GF-D8 (cell line): ENCODE results near the gene CEND1.

Source experiments
- DNase-seq: peaks from one replicate; lab custom pipeline; 2025; lab: John Stamatoyannopoulos, UW

CEND1 gene

DNA sequence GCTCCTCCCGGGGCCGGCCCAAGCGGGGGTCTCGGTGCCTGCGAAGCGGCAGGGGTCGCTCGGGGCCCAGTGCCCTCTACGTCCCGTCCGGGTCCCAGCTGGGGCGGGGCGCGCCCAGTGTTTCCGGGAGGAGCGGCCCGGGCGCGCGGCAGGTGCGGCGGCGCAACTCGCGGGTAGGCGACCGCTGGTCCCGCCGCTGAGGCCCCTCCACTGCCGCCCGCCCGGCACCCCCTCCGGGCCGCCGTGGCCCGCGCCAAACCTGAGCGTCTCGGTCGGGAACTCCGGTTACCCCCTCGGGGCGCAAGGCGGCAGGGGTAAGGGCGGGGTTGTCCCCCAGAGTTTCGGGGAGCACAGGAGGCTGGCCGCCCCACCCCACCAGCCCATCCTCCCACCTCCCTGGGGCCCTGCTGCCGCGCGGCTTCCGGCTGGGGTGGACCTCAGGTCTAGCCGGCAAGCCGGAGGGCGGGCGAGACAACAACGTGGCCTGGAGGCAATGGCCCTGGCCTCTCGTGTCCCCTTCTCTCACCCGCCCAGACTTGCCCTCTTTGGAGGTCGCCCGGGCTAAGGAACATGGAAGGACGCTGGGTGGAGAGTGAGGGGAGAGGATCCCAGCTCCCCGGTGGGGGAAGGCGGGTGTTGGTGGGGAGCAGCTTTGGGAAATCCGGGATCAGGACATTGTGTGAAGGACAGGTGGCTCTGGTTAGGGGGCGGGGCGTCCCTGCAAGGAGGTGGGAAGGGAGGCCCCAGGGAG is 37.4 kb upstream of the CEND1 start:
- peak; percentile 32 for DNase-seq

GRCh38 chr11:826836-827145 is 36.9 kb upstream of the CEND1 start:
- DNase-seq, result no peak

DNA sequence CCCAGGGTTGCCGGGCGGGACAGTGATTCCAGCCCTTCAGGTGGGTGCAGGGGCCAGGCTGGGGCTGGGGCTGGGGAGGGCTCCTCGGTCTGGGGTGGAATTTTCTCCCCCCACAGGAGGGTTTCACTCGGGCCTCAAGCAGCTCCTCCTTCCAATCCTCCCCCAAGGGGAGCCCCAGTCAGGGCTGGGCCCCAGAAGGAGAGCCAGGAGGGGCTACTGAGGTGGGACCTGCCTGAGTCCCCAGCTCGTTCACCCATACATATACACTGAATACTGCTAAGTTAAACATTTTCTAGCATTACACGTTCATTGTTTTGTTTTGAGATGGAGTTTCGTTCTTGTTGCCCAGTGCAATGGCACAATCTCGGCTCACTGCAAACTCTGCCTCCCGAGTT is 36.3 kb upstream of the CEND1 start:
- no peak for DNase-seq

GRCh38 chr11:825366-826226 is 35.7 kb upstream of the CEND1 start:
- no peak for DNase-seq

DNA sequence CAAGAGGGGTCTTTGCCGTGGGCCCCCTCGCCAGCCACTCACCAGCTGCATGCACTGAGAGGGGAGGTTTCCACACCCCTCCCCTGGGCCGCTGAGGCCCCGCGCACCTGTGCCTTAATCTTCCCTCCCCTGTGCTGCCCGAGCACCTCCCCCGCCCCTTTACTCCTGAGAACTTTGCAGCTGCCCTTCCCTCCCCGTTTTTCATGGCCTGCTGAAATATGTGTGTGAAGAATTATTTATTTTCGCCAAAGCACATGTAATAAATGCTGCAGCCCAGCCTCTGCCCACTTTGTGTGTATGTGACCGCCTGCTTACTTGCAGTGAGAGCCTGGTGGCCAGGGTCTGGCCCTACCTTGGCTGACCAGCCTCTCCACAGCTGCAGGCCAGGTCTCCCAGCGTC is 35.1 kb upstream of the CEND1 start:
- no peak for DNase-seq

DNA sequence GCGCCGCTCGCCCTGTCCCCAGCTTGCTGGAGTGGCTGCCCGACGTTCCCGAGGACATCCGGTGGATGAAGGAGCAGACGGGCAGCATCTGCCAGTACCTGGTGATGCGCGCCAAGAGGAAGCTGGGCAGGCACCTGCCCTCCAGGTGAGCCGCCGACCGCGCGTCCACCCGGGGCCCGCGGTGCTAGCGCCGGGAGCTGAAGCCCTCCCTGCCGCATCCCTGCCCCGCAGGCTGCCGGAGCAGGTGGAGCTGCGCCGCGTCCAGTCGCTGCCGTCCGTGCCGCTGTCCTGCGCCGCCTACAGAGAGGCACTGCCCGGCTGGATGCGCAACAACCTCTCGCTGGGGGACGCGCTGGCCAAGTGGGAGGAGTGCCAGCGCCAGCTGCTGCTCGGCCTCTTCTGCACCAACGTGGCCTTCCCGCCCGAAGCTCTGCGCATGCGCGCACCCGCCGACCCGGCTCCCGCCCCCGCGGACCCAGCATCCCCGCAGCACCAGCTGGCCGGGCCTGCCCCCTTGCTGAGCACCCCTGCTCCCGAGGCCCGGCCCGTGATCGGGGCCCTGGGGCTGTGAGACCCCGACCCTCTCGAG is 34.5 kb upstream of the CEND1 start:
- no peak for DNase-seq

DNA sequence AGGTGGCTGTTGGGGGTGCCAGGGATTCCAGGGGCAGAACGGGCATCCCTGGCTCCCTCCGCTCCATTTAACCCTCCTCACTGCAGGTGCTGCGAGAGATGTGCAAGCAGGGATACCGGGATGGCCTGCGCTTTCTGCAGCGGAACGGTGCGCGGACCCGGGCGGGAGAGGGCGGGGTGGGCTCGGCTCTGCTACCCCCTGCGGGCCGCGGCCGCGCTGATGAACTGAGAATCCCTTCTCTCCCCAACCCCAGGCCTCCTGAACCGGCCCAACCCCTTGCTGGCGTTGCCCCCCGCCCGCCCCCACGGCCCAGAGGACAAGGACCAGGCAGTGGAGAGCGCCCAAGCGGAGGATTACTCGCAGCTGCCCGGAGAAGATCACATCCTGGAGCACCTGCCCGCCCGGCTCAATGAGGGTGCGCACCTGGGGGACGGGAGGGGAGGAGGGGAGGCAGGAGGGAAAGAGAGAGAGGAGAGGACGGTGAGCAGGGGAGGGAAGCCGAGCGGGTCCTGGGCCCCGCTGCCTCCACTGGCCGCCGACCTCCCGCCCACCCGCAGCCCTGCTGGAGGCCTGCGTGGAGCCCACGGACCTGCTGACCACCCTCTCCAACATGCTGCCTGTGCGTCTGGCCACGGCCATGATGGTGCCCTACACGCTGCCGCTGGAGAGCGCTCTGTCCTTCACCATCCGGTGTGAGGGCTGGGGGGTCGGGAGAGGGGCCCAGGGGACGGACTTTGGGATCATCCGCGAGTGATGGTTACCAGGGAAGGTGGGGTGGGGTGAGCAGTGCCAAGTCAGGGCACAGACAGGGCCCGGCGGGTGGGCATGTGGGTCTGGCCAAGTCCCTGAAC is 33.8 kb upstream of the CEND1 start:
- no peak for DNase-seq

GRCh38 chr11:821512-822371 is 31.9 kb upstream of the CEND1 start:
- peak; percentile 60 for DNase-seq

GRCh38 chr11:820655-821511 is 31.0 kb upstream of the CEND1 start:
- no peak for DNase-seq

- peak; percentile 63 for DNase-seq
These were observed 30.2 kb upstream of the CEND1 start for GRCh38 chr11:819943-820649.

GRCh38 chr11:819129-819931 is 29.4 kb upstream of the CEND1 start:
- DNase-seq, result peak; percentile 38

GRCh38 chr11:818396-819128 is 28.7 kb upstream of the CEND1 start, which contains the start of gene PNPLA2:
Gene PNPLA2, plus strand, starts transcription at chr11:818914. Its CDS starts 805 bp downstream, at chr11:819719.
- no peak for DNase-seq

GRCh38 chr11:816433-816779 is 26.5 kb upstream of the CEND1 start:
- DNase-seq, result no peak

GRCh38 chr11:815675-816432 is 26.0 kb upstream of the CEND1 start:
- no peak for DNase-seq

DNA sequence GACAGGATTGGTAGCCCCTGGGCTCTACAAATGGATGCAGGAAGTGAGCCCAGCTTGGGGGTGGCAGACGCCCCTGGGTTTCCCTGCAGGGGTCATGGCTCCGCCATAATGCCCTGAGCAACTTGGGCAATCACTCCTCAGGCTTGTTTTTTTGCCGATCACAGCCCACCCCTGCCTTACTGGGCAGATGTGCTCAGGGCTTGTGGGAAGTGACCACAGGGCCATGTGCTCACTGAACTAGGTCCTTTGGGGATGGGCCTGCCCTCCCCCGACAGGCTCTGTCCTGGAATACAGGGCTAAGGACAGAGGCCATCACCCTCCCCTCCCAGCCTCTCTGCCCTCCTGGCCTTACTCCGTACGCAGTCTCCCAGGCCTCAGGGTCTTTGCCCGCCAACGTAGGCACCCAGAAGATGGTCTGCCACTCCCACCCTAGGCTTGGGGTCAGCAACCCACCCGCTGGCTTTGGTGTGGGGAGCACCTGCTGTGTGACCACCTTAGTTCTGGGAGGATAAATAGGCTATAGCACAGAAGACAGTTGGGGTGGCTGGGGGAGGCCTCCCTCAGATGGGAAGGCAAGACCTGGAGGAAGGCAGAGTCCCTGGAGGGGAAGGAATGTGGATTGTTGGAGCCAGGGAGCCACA is 23.7 kb upstream of the CEND1 start:
- no peak for DNase-seq

- DNase-seq, result no peak
These were observed 23.2 kb upstream of the CEND1 start for GRCh38 chr11:813072-813455.

DNA sequence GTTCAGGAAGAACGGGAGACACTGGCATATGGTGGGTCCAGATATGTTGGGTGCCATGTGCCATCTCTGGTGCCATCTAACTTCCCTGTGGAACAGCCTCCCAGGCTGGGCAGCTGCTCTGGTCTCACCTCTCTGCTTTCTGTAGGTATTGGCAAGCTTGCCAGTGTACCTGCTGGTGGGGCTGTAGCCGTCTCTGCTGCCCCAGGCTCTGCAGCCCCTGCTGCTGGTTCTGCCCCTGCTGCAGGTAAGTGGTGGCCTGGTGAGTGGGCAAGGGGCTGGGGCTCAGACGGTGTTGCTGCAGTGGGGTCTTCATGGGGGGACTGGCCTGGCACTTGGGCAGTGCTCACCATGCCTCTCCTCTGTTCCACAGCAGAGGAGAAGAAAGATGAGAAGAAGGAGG is 22.5 kb upstream of the CEND1 start:
- no peak for DNase-seq
